A549 (cell line): ENCODE results near the gene LCN2.

Experiments used
- CTCF ChIP-seq: fragments of >200 bp; sonication (Bioruptor Twin); formaldehyde crosslinking; IDR thresholded peaks from 3 replicates; pipeline ENCODE4 v1.5.1; 2016
- POLR2A ChIP-seq: IDR thresholded peaks from 2 replicates; pipeline ENCODE4 v1.6.1; 2012; ENCODE audit warnings: mild to moderate bottlenecking, low read length
- RCOR1 ChIP-seq: fragments of 150-350 bp; IDR thresholded peaks from 2 replicates; pipeline ENCODE4 v1.6.1; 2014; ENCODE audit warnings: antibody characterized with exemption, low read length, low read depth

- no peak for TF ChIP-seq CTCF
- no peak for TF ChIP-seq POLR2A
- TF ChIP-seq RCOR1 = no peak
Measured at GRCh38 chr9:128153060-128153946, 4.0 kb downstream of the LCN2 start.
